Omental fat pad (tissue), 4 donors: ENCODE measurements around the gene UGT2A1. TPM values are rescaled to one million over a fixed set of nuclear protein-coding genes. Genes with fewer than 3 reads are reported as not detected.
"Not testable (repeated sequence)": the region's sequence is repeated elsewhere in the genome, so short reads cannot be mapped to it uniquely, and the experiment has no call there.

ENCODE experiments used
- ATAC-seq: fragments of 150-250 bp; one replicate; pipeline ENCODE4 v1.9.1; 2016; ENCODE audit warnings: mild to moderate bottlenecking, moderate library complexity; ENCODE audit not compliant: low FRiP score
- DNase-seq: peaks from one replicate; pipeline ENCODE4 v3.0.0-alpha.2; 2019; ENCODE audit warnings: low spot score
- total RNA-seq, 4 donors: library from RNA; depleted of rRNA; stranded (reverse); fragments of >200 nt; gene quantifications; one replicate each; pipeline ENCODE4 v1.1.0, GENCODE V29; 2016
- TF ChIP-seq, protein P1 (sequence below), 3 donors: fragments of 450-650 bp; IDR thresholded peaks; one replicate each; pipeline ENCODE4 v1.5.1; 2016 to 2017; ENCODE audit warnings: antibody characterized with exemption in 3 of 3, mild to moderate bottlenecking in 3 of 3, moderate library complexity in 2 of 3

The UGT2A1 gene
- total RNA-seq: not detected

DNA sequence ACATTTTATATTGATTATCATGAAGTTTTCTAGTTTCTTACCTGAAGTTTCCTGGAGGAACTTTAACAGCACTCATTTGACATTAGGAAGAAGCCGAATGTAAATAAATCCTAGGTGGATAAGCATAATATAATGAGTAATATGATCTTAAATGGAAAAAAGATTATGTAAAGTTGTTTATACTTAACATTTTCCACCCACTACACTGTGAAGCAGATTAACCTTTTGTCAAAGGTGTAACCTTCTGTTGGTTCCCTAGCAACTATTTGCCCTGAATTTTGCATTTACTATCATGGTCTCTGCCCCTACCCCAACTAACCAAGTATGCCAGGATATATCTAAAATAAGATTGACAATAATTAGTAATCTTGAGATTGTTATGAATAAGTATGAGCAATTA lies at the start of gene UGT2A1:
TSS of gene UGT2A1 (minus strand) at position 101 of the 400 bp plus-strand sequence. CDS start 5,603 bp downstream, outside the sequence.
- TF ChIP-seq, protein P1, sequence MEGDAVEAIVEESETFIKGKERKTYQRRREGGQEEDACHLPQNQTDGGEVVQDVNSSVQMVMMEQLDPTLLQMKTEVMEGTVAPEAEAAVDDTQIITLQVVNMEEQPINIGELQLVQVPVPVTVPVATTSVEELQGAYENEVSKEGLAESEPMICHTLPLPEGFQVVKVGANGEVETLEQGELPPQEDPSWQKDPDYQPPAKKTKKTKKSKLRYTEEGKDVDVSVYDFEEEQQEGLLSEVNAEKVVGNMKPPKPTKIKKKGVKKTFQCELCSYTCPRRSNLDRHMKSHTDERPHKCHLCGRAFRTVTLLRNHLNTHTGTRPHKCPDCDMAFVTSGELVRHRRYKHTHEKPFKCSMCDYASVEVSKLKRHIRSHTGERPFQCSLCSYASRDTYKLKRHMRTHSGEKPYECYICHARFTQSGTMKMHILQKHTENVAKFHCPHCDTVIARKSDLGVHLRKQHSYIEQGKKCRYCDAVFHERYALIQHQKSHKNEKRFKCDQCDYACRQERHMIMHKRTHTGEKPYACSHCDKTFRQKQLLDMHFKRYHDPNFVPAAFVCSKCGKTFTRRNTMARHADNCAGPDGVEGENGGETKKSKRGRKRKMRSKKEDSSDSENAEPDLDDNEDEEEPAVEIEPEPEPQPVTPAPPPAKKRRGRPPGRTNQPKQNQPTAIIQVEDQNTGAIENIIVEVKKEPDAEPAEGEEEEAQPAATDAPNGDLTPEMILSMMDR (IDR thresholded peaks at IDR 0.05): no peak
- no peak for ATAC-seq
- no peak for DNase-seq

DNA sequence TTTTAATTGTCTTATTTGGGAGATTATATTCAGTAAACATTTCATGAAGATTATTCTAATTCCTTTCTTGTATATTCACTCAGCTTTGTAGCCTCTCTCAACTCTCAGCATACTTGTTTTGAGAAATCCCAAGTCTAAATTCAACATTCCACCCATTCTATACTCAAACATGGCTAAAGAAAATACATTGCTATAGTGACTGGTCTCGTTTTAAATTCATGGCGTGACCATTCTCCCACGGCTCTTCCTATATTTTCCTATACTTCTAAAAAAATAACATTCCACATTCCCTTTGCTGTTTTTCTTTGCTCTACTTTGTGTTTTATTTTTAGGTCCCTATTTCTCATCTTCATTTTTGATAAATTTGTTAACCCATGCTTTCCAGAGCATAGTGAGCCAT lies 49.2 kb upstream of the UGT2A1 start:
- DNase-seq: no peak
- TF ChIP-seq, protein P1 (IDR thresholded peaks at IDR 0.05): no peak

DNA sequence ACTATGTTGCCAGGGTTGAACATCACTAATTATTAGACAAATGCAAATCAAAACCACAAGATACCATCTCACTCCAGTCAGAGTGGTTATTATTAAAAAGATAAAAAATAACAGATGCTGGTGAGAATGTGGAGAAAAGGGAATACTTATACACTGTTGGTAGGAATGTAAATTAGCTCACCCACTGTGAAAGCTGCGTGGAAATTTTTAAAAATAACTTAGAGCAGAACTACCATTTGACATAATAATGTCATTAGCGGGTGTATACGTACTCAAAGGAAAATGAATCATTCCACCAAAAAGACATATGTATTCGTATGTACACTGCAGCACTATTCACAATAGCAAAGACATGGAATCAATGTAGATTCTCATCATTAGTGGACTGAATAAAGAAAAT lies 48.6 kb upstream of the UGT2A1 start:
- DNase-seq: no peak
- TF ChIP-seq, protein P1 (IDR thresholded peaks at IDR 0.05): no peak
- ATAC-seq: no peak

More for the DNA sequence above, 49.2 kb upstream of the UGT2A1 start:
- ATAC-seq: no peak

- no peak for ATAC-seq
- no peak for DNase-seq
- TF ChIP-seq, protein P1 (IDR thresholded peaks at IDR 0.05): no peak
These were observed 44.6 kb upstream of the UGT2A1 start for GRCh38 chr4:69697536-69698242.

GRCh38 chr4:69689599-69689998 lies 36.6 kb upstream of the UGT2A1 start:
- no peak for ATAC-seq
- TF ChIP-seq, protein P1 (IDR thresholded peaks at IDR 0.05): no peak
- no peak for DNase-seq

GRCh38 chr4:69684804-69685203 lies 31.8 kb upstream of the UGT2A1 start:
- ATAC-seq (no peak), DNase-seq (no peak)
- TF ChIP-seq, protein P1 (IDR thresholded peaks at IDR 0.05): no peak

GRCh38 chr4:69668680-69669079 lies 15.6 kb upstream of the UGT2A1 start:
- TF ChIP-seq, protein P1 (IDR thresholded peaks at IDR 0.05): no peak
- ATAC-seq: no peak

GRCh38 chr4:69664009-69664408 lies 11.0 kb upstream of the UGT2A1 start:
- DNase-seq, ATAC-seq: not testable (repeated sequence)

More at GRCh38 chr4:69668680-69669079, 15.6 kb upstream of the UGT2A1 start:
- no peak for DNase-seq

GRCh38 chr4:69661130-69661803 lies 8.2 kb upstream of the UGT2A1 start:
- not testable (repeated sequence) for ATAC-seq, DNase-seq
